HG03439 (cell line): ENCODE measurements around the gene SERPINB5.

Source experiments
- ATAC-seq: cut with Tn5 transposase; IDR thresholded peaks from one replicate; pipeline ENCODE4 v1.9.1; 2021; ENCODE audit warnings: mild to moderate bottlenecking, moderate library complexity; ENCODE audit not compliant: unreplicated experiment

SERPINB5 gene

DNA sequence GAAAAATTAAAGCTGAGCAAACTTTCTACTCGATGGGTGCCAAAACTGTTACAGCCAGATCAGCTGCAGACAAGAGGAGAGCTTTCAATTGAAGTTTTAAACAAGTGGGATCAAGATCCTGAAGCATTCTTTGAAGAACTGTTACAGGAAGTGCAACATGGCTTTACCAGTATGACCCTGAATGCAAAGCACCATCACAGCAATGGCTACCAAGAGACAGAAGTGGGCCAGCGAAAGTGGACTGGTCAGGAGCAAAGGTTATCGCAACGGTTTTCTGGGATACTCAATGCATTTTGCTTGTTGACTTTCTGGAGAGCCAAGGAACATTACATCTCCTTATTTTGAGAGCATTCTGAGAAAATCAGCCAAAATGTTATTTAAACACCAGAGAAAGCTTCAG is 9.1 kb upstream of the SERPINB5 start:
- no peak for ATAC-seq

GRCh38 chr18:63468575-63468974 is 8.2 kb upstream of the SERPINB5 start:
- ATAC-seq: no peak

GRCh38 chr18:63470751-63471150 is 6.0 kb upstream of the SERPINB5 start:
- ATAC-seq: no peak

DNA sequence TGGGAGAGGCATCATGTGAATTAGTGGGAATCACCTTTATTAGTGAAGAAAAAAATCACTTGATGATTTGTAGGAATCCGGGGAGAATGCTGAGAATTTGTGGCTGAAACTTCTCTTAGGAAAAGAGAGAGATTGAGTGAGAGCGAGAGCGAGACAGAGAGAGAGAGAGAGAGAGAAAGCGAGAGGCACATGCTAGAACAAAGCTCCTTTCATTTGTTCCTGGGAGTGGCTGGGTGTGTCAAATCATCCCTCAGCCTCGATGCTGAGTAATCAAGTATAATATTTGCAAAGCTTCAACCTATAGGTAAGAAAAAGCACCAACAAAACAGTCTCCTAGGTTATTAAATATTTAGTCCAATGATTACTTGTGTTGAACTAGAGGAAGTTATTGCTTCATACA is 4.4 kb upstream of the SERPINB5 start:
- ATAC-seq: no peak

- no peak for ATAC-seq
Measured at GRCh38 chr18:63477200-63477599, 442 bp downstream of the SERPINB5 start.

- ATAC-seq: no peak
Measured at GRCh38 chr18:63477968-63478367, 1.2 kb downstream of the SERPINB5 start.

GRCh38 chr18:63479826-63480225 is 3.1 kb downstream of the SERPINB5 start:
- ATAC-seq: no peak

- no peak for ATAC-seq
Measured at GRCh38 chr18:63480476-63480875, 3.7 kb downstream of the SERPINB5 start.

- ATAC-seq: no peak
Measured at GRCh38 chr18:63480915-63481314, 4.2 kb downstream of the SERPINB5 start.

- ATAC-seq: no peak
Measured at GRCh38 chr18:63487676-63488075, 10.9 kb downstream of the SERPINB5 start.

DNA sequence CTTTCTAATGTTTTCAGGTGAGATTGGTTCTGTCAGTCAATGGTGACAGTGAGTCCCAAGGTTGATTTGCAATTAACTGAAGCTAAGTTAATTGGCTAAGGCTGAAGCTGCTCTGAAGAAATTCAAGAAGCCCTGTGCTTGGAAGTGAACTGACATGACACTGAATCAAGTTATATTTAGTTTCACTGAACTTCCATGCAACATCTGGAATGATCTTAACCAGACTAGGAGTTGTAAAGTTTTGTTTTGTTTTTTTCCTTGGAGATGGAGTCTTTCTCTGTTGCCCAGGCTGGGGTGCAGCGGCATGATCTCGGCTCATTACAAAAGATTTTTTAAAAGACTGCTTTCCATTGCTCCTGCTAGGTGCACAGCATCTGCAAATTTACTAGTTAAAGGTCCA is 11.4 kb downstream of the SERPINB5 start:
- no peak for ATAC-seq

- no peak for ATAC-seq
Measured at GRCh38 chr18:63492851-63493250, 16.1 kb downstream of the SERPINB5 start.

GRCh38 chr18:63495675-63496074 is 18.9 kb downstream of the SERPINB5 start:
- no peak for ATAC-seq

DNA sequence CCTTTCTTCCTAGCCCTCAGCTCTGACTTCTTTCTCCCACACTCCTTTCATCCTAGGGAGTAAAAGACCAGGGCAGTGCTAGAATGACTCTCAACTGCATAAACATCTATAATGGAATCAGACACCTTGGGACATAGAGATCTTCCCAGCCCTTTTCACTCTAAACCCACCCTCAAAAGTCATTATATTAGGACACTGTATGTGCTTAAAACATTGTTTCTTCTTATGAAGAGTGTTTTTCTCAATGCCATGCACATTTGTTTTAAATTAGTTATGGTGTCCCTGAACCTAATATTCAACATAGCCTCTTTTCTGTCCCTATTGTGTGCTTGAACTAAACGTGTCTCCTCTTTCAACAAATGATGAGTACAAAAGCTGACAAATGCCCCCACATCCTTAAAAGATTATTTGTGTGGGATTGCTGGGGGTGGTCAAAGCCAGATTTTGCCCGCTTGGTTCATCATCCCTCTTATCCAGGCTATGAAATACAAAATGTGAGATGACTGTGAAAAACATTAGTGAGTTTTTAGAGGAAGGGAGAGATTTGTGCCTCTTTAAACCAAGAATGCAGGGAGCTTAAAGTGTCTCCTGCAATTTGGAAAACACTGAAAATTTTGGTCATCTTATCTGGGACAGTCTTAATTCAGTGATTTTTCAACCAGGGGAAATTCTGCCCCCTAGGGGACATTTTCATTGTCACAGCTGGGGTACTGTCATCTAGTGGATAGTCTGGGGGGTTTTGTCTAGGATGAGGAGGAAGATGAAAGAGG is 29.0 kb downstream of the SERPINB5 start:
- no peak for ATAC-seq

DNA sequence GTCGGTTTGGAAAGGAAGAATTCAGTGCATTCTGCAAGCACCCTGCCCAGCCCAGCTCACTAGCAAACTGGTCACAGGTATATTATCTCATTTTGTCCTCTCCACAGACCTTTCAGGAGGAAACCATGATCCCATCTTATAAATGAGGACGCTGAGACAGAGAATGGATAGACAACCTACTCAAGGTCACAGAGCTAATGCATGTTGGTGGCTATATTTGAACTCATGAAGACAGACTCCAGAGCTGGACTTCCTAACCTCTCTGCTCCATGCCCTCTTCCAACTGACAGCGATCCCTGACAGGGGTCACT is 29.5 kb downstream of the SERPINB5 start:
- no peak for ATAC-seq

- no peak for ATAC-seq
Measured at GRCh38 chr18:63508596-63508995, 31.8 kb downstream of the SERPINB5 start.

DNA sequence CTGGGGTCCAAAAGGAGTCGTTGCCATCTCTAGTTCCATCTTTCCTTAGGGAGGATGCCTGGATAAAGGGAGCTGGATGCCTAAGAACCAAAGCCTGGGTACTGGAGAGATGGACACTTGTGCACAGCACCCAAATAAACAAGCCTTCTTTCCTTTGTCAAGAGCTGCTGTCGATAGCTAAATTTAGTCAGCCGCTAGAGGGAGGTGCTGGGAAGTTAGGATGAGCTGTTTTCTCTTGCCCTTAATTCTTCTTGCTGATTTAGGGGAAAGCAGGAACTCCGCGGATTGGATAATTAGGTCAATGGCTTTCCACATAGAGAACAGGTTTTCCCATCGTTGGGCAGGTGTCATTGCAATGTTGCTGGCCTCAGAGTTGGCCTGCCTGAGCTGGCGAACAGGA is 34.5 kb downstream of the SERPINB5 start:
- no peak for ATAC-seq

DNA sequence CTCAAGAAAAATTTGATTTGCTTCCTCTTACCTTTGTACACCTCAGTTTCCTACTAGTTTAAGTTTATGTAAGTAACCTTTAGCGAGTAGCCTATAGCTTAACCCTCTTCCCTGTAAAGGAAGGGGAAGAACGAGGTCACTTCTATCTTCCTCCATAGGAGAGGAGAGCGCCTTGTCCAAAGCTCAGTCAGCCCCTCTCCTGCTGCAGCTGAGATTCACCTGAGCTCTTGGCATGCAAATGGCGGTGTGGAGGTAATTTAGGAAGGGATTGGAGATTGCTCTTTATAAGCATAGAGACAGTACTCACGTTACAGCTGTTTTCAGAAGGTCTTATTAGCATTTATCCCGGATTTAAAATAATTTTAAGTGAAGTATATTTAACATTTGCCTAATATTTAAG is 37.6 kb downstream of the SERPINB5 start:
- no peak for ATAC-seq

- no peak for ATAC-seq
Measured at GRCh38 chr18:63514888-63515678, 38.3 kb downstream of the SERPINB5 start.

- ATAC-seq: no peak
Measured at GRCh38 chr18:63515801-63516200, 39.0 kb downstream of the SERPINB5 start.

DNA sequence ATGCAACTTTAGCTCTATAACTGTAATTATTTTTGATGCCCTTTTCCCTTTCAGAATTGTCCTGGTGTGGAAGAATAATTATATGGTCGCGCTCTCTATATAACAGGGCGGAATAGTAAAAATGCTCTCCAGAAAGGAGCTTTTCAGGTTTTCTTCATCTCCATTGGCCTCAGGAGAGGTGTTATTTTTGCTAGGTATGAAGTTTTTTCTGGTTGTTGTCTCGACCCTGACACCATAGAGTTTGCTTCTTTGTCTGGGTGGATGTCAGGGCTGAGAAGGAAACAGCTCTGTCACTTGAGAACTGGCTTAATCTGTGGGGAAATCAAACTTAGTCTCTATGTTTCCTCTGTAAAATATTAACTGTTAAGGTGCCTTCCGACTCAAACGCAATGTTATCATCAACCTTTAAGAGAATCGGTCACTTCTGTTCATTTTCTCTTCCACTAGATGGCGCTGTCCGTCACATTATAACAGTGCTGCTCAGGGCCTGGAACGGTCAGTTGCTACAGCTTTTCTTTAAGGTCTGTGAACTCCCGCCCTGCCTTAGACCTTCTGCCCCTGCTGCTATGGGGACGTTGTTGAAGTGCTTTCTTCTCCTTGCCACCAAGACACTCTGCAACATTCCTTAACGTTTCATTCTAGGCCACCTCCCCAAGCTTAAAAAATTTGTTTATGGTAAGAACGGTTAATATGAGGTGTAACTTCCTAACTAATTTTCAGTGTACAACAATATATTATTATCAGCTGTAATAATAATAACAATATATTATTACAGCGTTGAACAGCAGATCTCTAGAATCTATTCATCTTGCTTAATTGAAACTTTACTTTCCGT is 41.6 kb downstream of the SERPINB5 start:
- peak; percentile 83 for ATAC-seq
